ENCODE data around the gene HINT3. TPM values are rescaled to one million over a fixed set of nuclear protein-coding genes. Genes with fewer than 3 reads are reported as not detected.
"Not testable (repeated sequence)": the region's sequence is repeated elsewhere in the genome, so short reads cannot be mapped to it uniquely, and the experiment has no call there.

Gene HINT3
- total RNA-seq (10 to 100 TPM; 19.0 to 22.5 TPM), polyA plus RNA-seq (ENCODE audit: insufficient read depth, low read depth, low replicate concordance) (24.8 TPM)
- long read RNA-seq, donor 1, transcript HINT3-201 (5 exons, 3,314 nt), result major isoform, 7 of 15 reads
- long read RNA-seq, donor 1, partial matches to known transcripts, result 0 of 15 reads
- long read RNA-seq, donor 1, other reads (novel, unspliced or antisense), result 8 of 15 reads
- long read RNA-seq, donor 2, transcript HINT3-201 (5 exons, 3,314 nt), result major isoform, 9 of 9 reads
- long read RNA-seq, donor 2, partial matches to known transcripts, result 0 of 9 reads
- long read RNA-seq, donor 2, other reads (novel, unspliced or antisense), result 0 of 9 reads

- peak; percentile 99 for DNase-seq
- Histone ChIP-seq H3K4me3 (peak within 1 kb of the TSS; percentile 84 to 96), H3K9me3 (no peaks in the 10 kb centered on the region), H3K27me3 (no peaks in the 10 kb centered on the region), H3K36me3 (ENCODE audit: low read depth, missing control alignments) (no peaks in the 10 kb centered on the region), H3K4me1 (peaks cover 11% of the 10 kb centered on the region), H3K27ac (peak within 1 kb of the TSS; percentile 87 to 93)
- TF ChIP-seq POLR2A (IDR thresholded peaks at IDR 0.05) (no peak), CTCF (IDR thresholded peaks at IDR 0.05) (peak; percentile 97 to 99 (median 97))
- whole genome bisulfite sequencing, 2 donors, result 0 to 1% methylated on average over 34 to 72 of the region's 82 CpGs
- intact Hi-C loops (cut with DNase I; ENCODE audit: low total_unique reads), result loop anchor here (5.0 kb wide), 1 partner anchor 164 kb away; the partner anchor contains the start of gene NCOA7
Observed at GRCh38 chr6:125956506-125957390, at the start of gene HINT3. HINT3 (plus strand) TSS chr6:125956770; CDS start chr6:125956978, 208 bp downstream.

- WGBS, 2 donors, result 69 to 82% methylated on average over 3 of the region's 3 CpGs
- no peak overlapping the region for H3K27ac ChIP-seq
- intact Hi-C loops (cut with DNase I; ENCODE audit: low total_unique reads), result no loop called here
Observed at GRCh38 chr6:125910527-125910926, 46.0 kb upstream of the HINT3 start.

GRCh38 chr6:125911051-125911451 lies 45.5 kb upstream of the HINT3 start:
- H3K36me3 ChIP-seq (ENCODE audit: low read depth, missing control alignments); DNase-seq; H3K27ac ChIP-seq; H3K4me1 ChIP-seq; intact Hi-C loops (cut with DNase I; ENCODE audit: low total_unique reads); H3K27me3 ChIP-seq; H3K4me3 ChIP-seq; H3K9me3 ChIP-seq: not testable (repeated sequence)
- WGBS, 2 donors, result 68 to 83% methylated on average over 4 of the region's 4 CpGs

More at GRCh38 chr6:125910527-125910926, 46.0 kb upstream of the HINT3 start:
- Histone ChIP-seq H3K9me3 (no peaks in the 10 kb centered on the region), H3K4me1 (no peaks in the 10 kb centered on the region), H3K4me3 (no peak overlapping the region), H3K36me3 (ENCODE audit: low read depth, missing control alignments) (no peaks in the 10 kb centered on the region), H3K27me3 (no peaks in the 10 kb centered on the region)
- DNase-seq, result no peak
- TF ChIP-seq CTCF (IDR thresholded peaks at IDR 0.05), result no peak
- no peak for TF ChIP-seq POLR2A (IDR thresholded peaks at IDR 0.05)

- H3K27me3 ChIP-seq; H3K4me1 ChIP-seq; DNase-seq; H3K9me3 ChIP-seq; H3K36me3 ChIP-seq (ENCODE audit: low read depth, missing control alignments); intact Hi-C loops (cut with DNase I; ENCODE audit: low total_unique reads); H3K27ac ChIP-seq; H3K4me3 ChIP-seq: not testable (repeated sequence)
- WGBS, 2 donors, result 57 to 59% methylated on average over 2 of the region's 2 CpGs
Observed at GRCh38 chr6:125912430-125912829, 44.1 kb upstream of the HINT3 start.

GRCh38 chr6:125913145-125913544 lies 43.4 kb upstream of the HINT3 start:
- TF ChIP-seq POLR2A (IDR thresholded peaks at IDR 0.05) (no peak), CTCF (IDR thresholded peaks at IDR 0.05) (no peak)
- no peak for DNase-seq
- H3K27me3 ChIP-seq, result no peaks in the 10 kb centered on the region
- intact Hi-C loops (cut with DNase I; ENCODE audit: low total_unique reads), result no loop called here
- H3K9me3 ChIP-seq, result no peaks in the 10 kb centered on the region
- no peaks in the 10 kb centered on the region for H3K36me3 ChIP-seq (ENCODE audit: low read depth, missing control alignments)
- WGBS, 2 donors, result 91 to 98% methylated on average over 1 of the region's 1 CpG
- H3K27ac ChIP-seq, result no peak overlapping the region
- H3K4me3 ChIP-seq, result no peak overlapping the region
- H3K4me1 ChIP-seq, result no peaks in the 10 kb centered on the region
